SU-DHL-6 (cell line): ENCODE measurements around the gene GRAMD1B.

Experiments used
- CTCF ChIP-seq: fragments of 200-600 bp; sonication (generic); IDR thresholded peaks from one replicate; pipeline ENCODE4 v1.5.1; 2017; ENCODE audit warnings: antibody characterized with exemption, mild to moderate bottlenecking, low read length, moderate library complexity; ENCODE audit not compliant: insufficient read depth, poor library complexity, severe bottlenecking
- EZH2phosphoT487 ChIP-seq: fragments of 200-600 bp; sonication (generic), shearing (Covaris generic); conservative IDR thresholded peaks from 2 replicates; pipeline ENCODE4 v1.6.1; 2018; ENCODE audit warnings: mild to moderate bottlenecking, antibody characterized with exemption, low read length, moderate library complexity, mixed read lengths

DNA sequence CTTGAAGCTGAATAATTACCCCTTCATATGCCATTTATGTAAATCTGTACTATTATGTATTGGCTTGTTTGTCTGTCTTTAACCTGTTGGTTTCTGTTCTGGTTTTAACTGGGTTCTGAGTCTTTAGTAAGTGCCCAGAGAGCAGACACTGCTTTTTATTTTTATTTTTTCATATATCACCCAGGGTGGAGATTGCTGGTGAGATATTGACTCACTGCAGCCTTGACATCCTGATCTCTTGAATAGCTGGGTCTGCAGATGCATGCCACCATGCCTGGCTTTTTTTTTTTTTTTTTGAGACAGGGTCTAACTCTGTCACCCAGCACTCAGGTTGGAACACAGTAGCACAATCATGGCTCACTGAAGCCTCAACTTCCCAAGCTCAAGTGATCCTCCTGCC is 19.4 kb downstream of the GRAMD1B start:
- TF ChIP-seq CTCF (no peak), EZH2phosphoT487 (no peak)
